Muscle of leg (tissue), 16 donors: ENCODE measurements around the gene GPR65. TPM values are rescaled to one million over a fixed set of nuclear protein-coding genes. Genes with fewer than 3 reads are reported as not detected.
A peak's percentile ranks its signal among the peaks of the same experiment; 100 is the strongest.

Experiments
- DNase-seq: peaks from one replicate; pipeline ENCODE4 v3.0.0; 2013
- H3K27ac ChIP-seq: one replicate; pipeline ENCODE4 v1.5.1; 2013; ENCODE audit warnings: mild to moderate bottlenecking, low read length, control low read depth
- H3K27me3 ChIP-seq: one replicate; pipeline ENCODE4 v1.6.1; 2013; ENCODE audit warnings: low read length; ENCODE audit not compliant: control insufficient read depth, insufficient read depth
- H3K36me3 ChIP-seq: one replicate; pipeline ENCODE4 v1.6.1; 2013; ENCODE audit warnings: low read length; ENCODE audit not compliant: control insufficient read depth, insufficient read depth
- H3K4me1 ChIP-seq: one replicate; pipeline ENCODE4 v1.6.1; 2013; ENCODE audit warnings: low read length; ENCODE audit not compliant: control insufficient read depth, insufficient read depth
- H3K4me3 ChIP-seq: one replicate; pipeline ENCODE4 v1.5.1; 2013; ENCODE audit warnings: low read length, control low read depth
- H3K9me3 ChIP-seq: replicated peaks from 2 replicates; pipeline ENCODE4 v1.6.1; 2013; ENCODE audit warnings: low read depth, low read length; ENCODE audit not compliant: control insufficient read depth
- WGBS: methylation state at CpG from one replicate; pipeline ENCODE4 v1.1.5; 2013; ENCODE audit warnings: missing lambda C conversion rate; ENCODE audit not compliant: insufficient coverage; 5-methylcytosine and 5-hydroxymethylcytosine counted together
- long read RNA-seq, 11 donors: transcript quantifications; one replicate each; lab custom pipeline, GENCODE V29; 2026
- polyA plus RNA-seq, 8 donors: library from polyadenylated mRNA; unstranded; fragments of 120-200 nt; gene quantifications; one replicate each; pipeline versions ENCODE4 v1.2.1 to v1.2.3, GENCODE V29; 2013; ENCODE audit warnings: inconsistent platforms in 1 of 8, low replicate concordance in 1 of 8; ENCODE audit not compliant: insufficient read length in 8 of 8, insufficient read depth in 1 of 8
- total RNA-seq: library from RNA; stranded (reverse); fragments of 120-200 nt; gene quantifications from one replicate; pipeline ENCODE4 v1.2.4, GENCODE V29; 2013

GPR65 gene, protein sequence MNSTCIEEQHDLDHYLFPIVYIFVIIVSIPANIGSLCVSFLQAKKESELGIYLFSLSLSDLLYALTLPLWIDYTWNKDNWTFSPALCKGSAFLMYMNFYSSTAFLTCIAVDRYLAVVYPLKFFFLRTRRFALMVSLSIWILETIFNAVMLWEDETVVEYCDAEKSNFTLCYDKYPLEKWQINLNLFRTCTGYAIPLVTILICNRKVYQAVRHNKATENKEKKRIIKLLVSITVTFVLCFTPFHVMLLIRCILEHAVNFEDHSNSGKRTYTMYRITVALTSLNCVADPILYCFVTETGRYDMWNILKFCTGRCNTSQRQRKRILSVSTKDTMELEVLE
- 0.53 TPM for total RNA-seq
- polyA plus RNA-seq: under 1 TPM; 0.28 to 0.60 (median 0.50) TPM
- long read RNA-seq, donor 1: 0 reads
- long read RNA-seq, donor 2: 0 reads
- long read RNA-seq, donor 3: 0 reads
- long read RNA-seq, donor 4, full-length matches to known transcripts: 1 of 1 reads
- long read RNA-seq, donor 4, partial matches to known transcripts: 0 of 1 reads
- long read RNA-seq, donor 4, other reads (novel, unspliced or antisense): 0 of 1 reads
- long read RNA-seq, donor 5, full-length matches to known transcripts: 3 of 3 reads
- long read RNA-seq, donor 5, partial matches to known transcripts: 0 of 3 reads
- long read RNA-seq, donor 5, other reads (novel, unspliced or antisense): 0 of 3 reads
- long read RNA-seq, donor 6, full-length matches to known transcripts: 3 of 3 reads
- long read RNA-seq, donor 6, partial matches to known transcripts: 0 of 3 reads
- long read RNA-seq, donor 6, other reads (novel, unspliced or antisense): 0 of 3 reads
- long read RNA-seq, donor 7, full-length matches to known transcripts: 1 of 1 reads
- long read RNA-seq, donor 7, partial matches to known transcripts: 0 of 1 reads
- long read RNA-seq, donor 7, other reads (novel, unspliced or antisense): 0 of 1 reads
- long read RNA-seq, donor 8, full-length matches to known transcripts: 1 of 1 reads
- long read RNA-seq, donor 8, partial matches to known transcripts: 0 of 1 reads
- long read RNA-seq, donor 8, other reads (novel, unspliced or antisense): 0 of 1 reads
- long read RNA-seq, donor 9: 0 reads
- long read RNA-seq, donor 10: 0 reads
- long read RNA-seq, donor 11: 0 reads

DNA sequence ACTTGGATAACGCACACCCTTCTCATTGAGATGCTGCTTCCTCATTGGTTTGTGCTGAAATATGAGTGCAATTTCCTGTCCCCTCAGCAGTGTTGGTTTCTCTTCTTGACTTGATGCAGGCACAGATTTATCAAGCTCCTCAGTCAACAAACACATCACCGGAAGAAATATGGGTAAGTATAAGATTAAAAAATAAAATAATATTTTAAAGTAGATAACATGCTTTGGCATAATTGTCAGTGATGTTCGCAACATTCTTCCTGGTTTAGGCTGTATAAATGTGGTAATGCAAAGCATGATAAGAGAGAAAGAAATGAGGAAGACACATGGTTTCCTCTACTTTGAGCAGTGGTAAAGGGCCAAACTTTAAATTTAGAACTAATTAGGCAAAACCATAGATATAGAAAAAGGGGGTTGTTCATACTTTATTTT lies at the start of gene GPR65:
Gene GPR65, plus strand, starts transcription at position 86 of the 432 bp plus-strand sequence. CDS start 5,713 bp downstream, outside the sequence.
- no peaks in the 10 kb centered on the region for H3K4me1 ChIP-seq
- H3K4me3 ChIP-seq: peak within 1 kb of the TSS; percentile 16
- peak; percentile 63 for DNase-seq
- no peaks in the 10 kb centered on the region for H3K36me3 ChIP-seq
- WGBS: no CpG with 5 or more reads among the region's 3 CpGs
- peak within 1 kb of the TSS; percentile 30 for H3K27ac ChIP-seq
- H3K9me3 ChIP-seq: no peaks in the 10 kb centered on the region
- no peaks in the 10 kb centered on the region for H3K27me3 ChIP-seq

DNA sequence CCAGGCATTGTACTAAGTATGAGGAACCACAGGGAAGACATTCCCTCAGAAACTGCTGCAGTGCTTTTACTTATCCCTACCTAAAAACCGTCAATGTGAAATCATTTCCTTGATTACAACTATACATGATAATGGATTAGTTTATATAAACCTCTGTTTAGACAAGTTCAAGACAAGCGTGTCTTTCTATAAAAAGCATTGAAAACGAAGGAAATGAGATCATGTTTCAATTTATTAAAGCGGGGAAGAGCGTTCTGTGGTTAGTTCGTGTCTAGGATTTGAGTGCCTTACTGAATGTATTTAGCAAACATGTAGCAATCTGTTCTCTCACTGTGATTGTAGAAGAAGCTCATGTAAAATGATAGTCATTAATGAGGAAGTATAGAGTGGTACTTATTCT lies 49.4 kb upstream of the GPR65 start:
- Histone ChIP-seq H3K27ac (no peak overlapping the region), H3K36me3 (peaks cover 2% of the 10 kb centered on the region), H3K4me1 (no peaks in the 10 kb centered on the region), H3K27me3 (no peaks in the 10 kb centered on the region), H3K9me3 (no peaks in the 10 kb centered on the region), H3K4me3 (no peak overlapping the region)
- WGBS: 91% methylated on average over 4 of the region's 6 CpGs
- no peak for DNase-seq

DNA sequence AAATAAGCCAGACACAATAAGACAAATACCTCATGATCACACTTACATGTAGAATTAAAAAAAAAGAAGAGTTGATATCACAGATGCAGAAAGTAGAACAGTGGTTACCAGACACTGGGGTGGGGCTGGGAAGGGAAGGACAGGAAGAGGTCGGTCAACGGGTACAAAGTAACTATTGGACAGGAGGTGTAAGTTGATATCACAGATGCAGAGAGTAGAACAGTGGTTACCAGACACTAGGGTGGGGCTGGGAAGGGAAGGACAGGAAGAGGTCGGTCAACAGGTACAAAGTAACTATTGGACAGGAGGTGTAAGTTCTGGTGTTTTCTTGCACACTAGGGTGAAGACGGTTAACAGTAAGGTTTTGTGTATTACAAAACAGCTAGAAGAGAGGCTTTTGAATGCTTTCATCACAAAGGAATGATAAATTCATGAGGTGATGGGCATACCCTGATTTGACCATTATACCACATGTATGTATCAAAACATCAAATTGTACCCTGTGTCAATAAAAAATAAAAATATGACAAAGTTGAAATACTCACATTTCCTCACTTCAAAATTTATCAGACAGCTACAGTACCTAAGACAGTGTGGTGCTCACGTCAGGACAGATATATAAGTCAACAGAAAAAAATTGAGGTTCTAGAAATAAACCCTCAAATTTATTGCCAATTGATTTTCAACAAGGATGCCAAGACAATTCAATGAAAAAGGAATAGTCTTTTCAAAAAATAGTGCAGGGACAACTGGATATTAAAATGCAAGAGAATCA lies 44.7 kb upstream of the GPR65 start:
- Histone ChIP-seq H3K27me3 (no peaks in the 10 kb centered on the region), H3K36me3 (peaks cover 13% of the 10 kb centered on the region), H3K4me1 (no peaks in the 10 kb centered on the region), H3K9me3 (no peaks in the 10 kb centered on the region), H3K4me3 (no peak overlapping the region), H3K27ac (no peak overlapping the region)
- no peak for DNase-seq
- WGBS: 86% methylated on average over 4 of the region's 5 CpGs

DNA sequence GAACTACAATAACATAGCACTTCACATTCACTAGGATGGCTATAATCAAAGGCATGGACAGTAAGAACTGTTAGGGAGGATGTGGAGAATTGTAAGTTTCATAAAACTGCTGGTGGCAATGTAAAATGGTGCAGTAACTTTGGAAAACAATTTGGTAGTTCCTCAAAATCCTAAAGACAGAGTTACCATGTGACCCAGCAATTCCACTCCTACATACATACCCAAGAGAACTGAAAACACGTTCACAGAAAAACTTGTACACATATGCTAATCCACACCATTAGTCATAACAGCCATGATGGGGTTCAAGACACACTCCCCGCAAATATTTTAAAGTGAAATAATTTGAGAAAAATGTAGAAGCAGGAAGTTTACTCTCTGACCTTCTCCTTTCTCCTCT lies 43.7 kb upstream of the GPR65 start:
- peaks cover 13% of the 10 kb centered on the region for H3K36me3 ChIP-seq
- no peak overlapping the region for H3K27ac ChIP-seq
- WGBS: no CpG with 5 or more reads among the region's 2 CpGs
- no peak for DNase-seq
- H3K4me1 ChIP-seq: no peaks in the 10 kb centered on the region
- no peaks in the 10 kb centered on the region for H3K9me3 ChIP-seq
- no peaks in the 10 kb centered on the region for H3K27me3 ChIP-seq
- H3K4me3 ChIP-seq: no peak overlapping the region

DNA sequence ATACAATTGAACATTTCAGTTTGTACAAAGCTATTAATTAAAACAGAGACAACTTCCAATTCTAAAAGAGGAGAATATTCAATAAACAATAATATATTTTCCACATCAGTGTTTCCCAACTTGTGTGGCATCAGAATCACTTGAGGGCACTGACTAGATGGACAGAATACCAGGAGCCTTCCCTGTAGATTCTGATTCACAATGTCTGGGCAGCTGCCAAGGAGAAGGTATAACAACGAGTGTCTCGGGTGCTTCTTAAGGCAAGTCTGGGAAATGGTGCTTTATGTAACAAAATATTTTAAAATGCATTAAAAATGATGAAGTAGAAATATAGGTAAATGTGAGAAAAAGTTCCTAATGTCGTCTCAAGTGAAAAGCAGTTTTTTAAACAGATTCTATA lies 38.1 kb upstream of the GPR65 start:
- DNase-seq: no peak
- no CpG with 5 or more reads among the region's 3 CpGs for WGBS
- peaks cover 7% of the 10 kb centered on the region for H3K36me3 ChIP-seq

DNA sequence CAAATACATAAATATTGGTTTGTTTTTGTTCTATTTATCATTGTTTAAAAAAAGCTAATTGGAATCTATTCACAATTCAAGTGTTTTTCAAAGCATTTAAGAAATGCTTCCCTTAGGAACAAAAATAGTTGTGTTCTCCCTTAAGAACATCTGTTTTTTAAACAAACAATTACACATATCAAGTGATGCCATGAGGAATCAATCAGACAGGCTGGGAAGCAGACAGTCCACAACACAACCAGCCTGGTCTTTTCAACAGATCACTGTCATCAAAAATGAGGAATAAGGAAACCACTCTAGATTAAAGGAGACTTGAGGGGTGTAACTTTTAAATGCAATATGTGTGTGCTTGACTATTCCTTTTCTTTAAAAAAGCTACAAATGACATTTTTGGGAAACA lies 37.4 kb upstream of the GPR65 start:
- H3K27me3 ChIP-seq: no peaks in the 10 kb centered on the region
- DNase-seq: no peak
- no peaks in the 10 kb centered on the region for H3K4me1 ChIP-seq
- no peaks in the 10 kb centered on the region for H3K9me3 ChIP-seq
- no peak overlapping the region for H3K27ac ChIP-seq
- H3K36me3 ChIP-seq: peaks cover 2% of the 10 kb centered on the region
- H3K4me3 ChIP-seq: no peak overlapping the region

More for the DNA sequence above, 38.1 kb upstream of the GPR65 start:
- Histone ChIP-seq H3K4me3 (no peak overlapping the region), H3K9me3 (no peaks in the 10 kb centered on the region), H3K27ac (no peak overlapping the region), H3K27me3 (no peaks in the 10 kb centered on the region), H3K4me1 (no peaks in the 10 kb centered on the region)

DNA sequence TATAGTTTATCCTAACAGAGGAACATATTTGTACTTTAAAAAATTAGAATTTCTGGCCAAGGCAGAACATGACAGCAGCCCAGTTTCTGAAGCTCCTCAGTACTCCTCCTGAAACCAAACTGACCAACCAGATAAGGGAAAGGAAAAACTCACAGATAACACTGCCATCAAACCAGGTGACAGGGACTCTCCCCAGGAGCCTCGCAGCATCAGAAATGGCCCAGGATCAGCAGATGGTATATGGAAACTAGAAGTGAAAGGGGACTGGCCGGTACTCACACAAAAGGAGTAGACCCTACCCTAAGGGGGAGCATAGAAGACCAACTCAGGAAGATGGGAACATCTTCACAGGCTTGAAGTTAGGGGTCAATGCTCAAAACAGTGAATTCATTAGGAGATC lies 33.9 kb upstream of the GPR65 start:
- Histone ChIP-seq H3K27me3 (no peaks in the 10 kb centered on the region), H3K27ac (no peak overlapping the region), H3K4me3 (no peak overlapping the region), H3K4me1 (no peaks in the 10 kb centered on the region), H3K9me3 (no peaks in the 10 kb centered on the region), H3K36me3 (no peaks in the 10 kb centered on the region)
- no CpG with 5 or more reads among the region's 2 CpGs for WGBS
- no peak for DNase-seq

DNA sequence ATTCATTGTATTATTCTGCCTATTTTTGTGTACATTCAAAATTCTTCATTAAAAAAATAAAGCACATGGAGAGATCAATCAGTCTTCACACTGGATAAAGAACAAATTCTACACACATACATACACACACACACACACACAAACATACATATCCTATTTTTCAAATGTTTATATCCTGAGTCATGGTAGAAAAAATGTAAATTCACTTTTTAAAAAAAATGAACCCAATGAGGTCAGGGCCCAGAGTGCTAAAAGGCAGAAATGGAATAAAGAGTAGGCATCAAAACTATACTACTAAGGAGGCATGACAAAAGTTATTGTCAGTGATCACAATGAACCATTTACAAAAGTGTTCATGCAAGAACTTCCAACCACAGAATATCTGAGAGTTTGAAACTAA lies 29.3 kb upstream of the GPR65 start:
- H3K27me3 ChIP-seq: no peaks in the 10 kb centered on the region
- H3K4me1 ChIP-seq: no peaks in the 10 kb centered on the region
- no peak overlapping the region for H3K27ac ChIP-seq
- H3K4me3 ChIP-seq: no peak overlapping the region
- H3K36me3 ChIP-seq: peaks cover 4% of the 10 kb centered on the region
- no peak for DNase-seq
- no peaks in the 10 kb centered on the region for H3K9me3 ChIP-seq

DNA sequence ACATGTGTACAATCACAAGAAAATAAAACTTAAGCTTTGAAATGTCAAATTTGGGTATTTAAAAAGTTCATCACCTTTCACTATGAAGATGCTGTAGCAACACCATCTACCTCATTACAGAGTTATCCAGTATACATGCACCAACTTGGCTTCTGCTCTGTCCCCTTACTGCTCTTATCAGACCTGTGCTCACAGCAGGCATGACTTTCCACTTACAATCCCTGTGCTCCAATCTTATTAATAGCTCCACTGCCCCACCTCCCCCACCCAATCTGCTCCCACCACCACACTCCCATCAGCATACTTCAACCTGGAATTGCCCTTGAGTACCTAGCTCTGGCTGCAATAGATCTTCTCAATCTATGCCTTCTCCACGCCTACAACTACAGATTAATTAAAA lies 25.2 kb upstream of the GPR65 start:
- no peaks in the 10 kb centered on the region for H3K4me1 ChIP-seq
- H3K36me3 ChIP-seq: peaks cover 4% of the 10 kb centered on the region
- no peaks in the 10 kb centered on the region for H3K9me3 ChIP-seq
- no CpG with 5 or more reads among the region's 1 CpG for WGBS
- H3K4me3 ChIP-seq: no peak overlapping the region
- no peak for DNase-seq
- no peaks in the 10 kb centered on the region for H3K27me3 ChIP-seq
- no peak overlapping the region for H3K27ac ChIP-seq
